ENCODE measurements around the gene LRMDA. TPM values are rescaled to one million over a fixed set of nuclear protein-coding genes. Genes with fewer than 3 reads are reported as not detected.
A peak's percentile ranks its signal among the peaks of the same experiment; 100 is the strongest.

Gene LRMDA
- total and polyA plus RNA-seq, 2 of the 4 experiments (the other 2 are of a cell fraction): 0.07 TPM; not detected in 1

- H3K9ac ChIP-seq (ENCODE audit: low read depth, low read length): no peak overlapping the region
- H2BK120ac ChIP-seq (ENCODE audit: low read depth, low read length): no peak overlapping the region
- 0 out of 2 replicates have a peak, but pooled peaks cover 5% of the 10 kb centered on the region for H3K9me1 ChIP-seq (ENCODE audit: insufficient read depth, low read length)
- H4K91ac ChIP-seq (ENCODE audit: insufficient read depth, low read depth, low read length): no peak overlapping the region
- H3K14ac ChIP-seq (replicated peaks; ENCODE audit: low read depth, low read length): no peak overlapping the region
- H3K9me3 ChIP-seq (ENCODE audit: control insufficient read depth, insufficient read depth, low read length): no peaks in the 10 kb centered on the region
- dilution Hi-C loops (cut with HindIII; ENCODE audit: low sequenced_read_pairs, unreplicated experiment): no loop called here
- no peak overlapping the region for H3K27ac ChIP-seq (ENCODE audit: insufficient read depth, low read length)
- H3K4me1 ChIP-seq (ENCODE audit: control insufficient read depth, insufficient read depth, low read length): peaks cover 10% of the 10 kb centered on the region; the same call in 1 of the 2 replicates
- no peak overlapping the region for H3K4me3 ChIP-seq (ENCODE audit: insufficient read depth, low read depth, low read length)
- DNase-seq: no peak
- H2AK5ac ChIP-seq (ENCODE audit: low read depth, low read length): no peak overlapping the region
- intact Hi-C loops (cut with micrococcal nuclease): no loop called here
- no peak overlapping the region for H2BK20ac ChIP-seq (ENCODE audit: low read depth, low read length)
- H4K8ac ChIP-seq (ENCODE audit: low read depth in 2 of 2, low read length in 2 of 2): no peak overlapping the region
- no peak overlapping the region for H2BK5ac ChIP-seq (ENCODE audit: low read depth, low read length, poor library complexity, severe bottlenecking)
- H3K18ac ChIP-seq (ENCODE audit: low read depth, low read length): no peak overlapping the region; the same call in 1 of the 2 replicates
- ChIA-PET POLR2A (ENCODE audit: unreplicated experiment) (no interaction called here), CTCF (no interaction called here)
- no peaks in the 10 kb centered on the region for H4K20me1 ChIP-seq (ENCODE audit: insufficient read depth, low read length)
- no peaks in the 10 kb centered on the region for H3K36me3 ChIP-seq (ENCODE audit: control insufficient read depth, insufficient read depth, low read length)
- no peak overlapping the region for H3K56ac ChIP-seq (ENCODE audit: extremely low read depth, insufficient read depth, low read length)
- peaks cover 2% of the 10 kb centered on the region; the same call in 1 of the 2 replicates for H3K27me3 ChIP-seq (ENCODE audit: control insufficient read depth, insufficient read depth, low read length)
- BruUV-seq (replicated peaks): no TSS peak
- H2BK15ac ChIP-seq (ENCODE audit: low read depth, low read length): no peak overlapping the region
- ATAC-seq (ENCODE audit: low read depth): no peak
- no peak overlapping the region for H2AK9ac ChIP-seq (replicated peaks; ENCODE audit: low read depth, low read length, poor library complexity)
- in situ Hi-C loops (cut with MboI; ENCODE audit: low sequenced_read_pairs): no loop called here
- H3K79me1 ChIP-seq (ENCODE audit: low read depth in 1 of 2, low read length in 2 of 2): no peaks in the 10 kb centered on the region
- 87% methylated on average over 5 of the region's 10 CpGs; no CpG with 5 or more reads in 1 of the 2 experiments for WGBS, 2 experiments (ENCODE audit: extremely low coverage in 2 of 2, insufficient read length in 1 of 2)
- TF ChIP-seq, protein P1, sequence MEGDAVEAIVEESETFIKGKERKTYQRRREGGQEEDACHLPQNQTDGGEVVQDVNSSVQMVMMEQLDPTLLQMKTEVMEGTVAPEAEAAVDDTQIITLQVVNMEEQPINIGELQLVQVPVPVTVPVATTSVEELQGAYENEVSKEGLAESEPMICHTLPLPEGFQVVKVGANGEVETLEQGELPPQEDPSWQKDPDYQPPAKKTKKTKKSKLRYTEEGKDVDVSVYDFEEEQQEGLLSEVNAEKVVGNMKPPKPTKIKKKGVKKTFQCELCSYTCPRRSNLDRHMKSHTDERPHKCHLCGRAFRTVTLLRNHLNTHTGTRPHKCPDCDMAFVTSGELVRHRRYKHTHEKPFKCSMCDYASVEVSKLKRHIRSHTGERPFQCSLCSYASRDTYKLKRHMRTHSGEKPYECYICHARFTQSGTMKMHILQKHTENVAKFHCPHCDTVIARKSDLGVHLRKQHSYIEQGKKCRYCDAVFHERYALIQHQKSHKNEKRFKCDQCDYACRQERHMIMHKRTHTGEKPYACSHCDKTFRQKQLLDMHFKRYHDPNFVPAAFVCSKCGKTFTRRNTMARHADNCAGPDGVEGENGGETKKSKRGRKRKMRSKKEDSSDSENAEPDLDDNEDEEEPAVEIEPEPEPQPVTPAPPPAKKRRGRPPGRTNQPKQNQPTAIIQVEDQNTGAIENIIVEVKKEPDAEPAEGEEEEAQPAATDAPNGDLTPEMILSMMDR (conservative IDR thresholded peaks at IDR 0.05; ENCODE audit: low read depth, low read length): no peak
- TF ChIP-seq MXI1 (IDR thresholded peaks at IDR 0.05; ENCODE audit: borderline replicate concordance, low read depth, low read length) (no peak), USF2 (IDR thresholded peaks at IDR 0.05; ENCODE audit: low read depth, low read length) (peak; percentile 30; the same call in 1 of the 2 replicates), RCOR1 (IDR thresholded peaks at IDR 0.05; ENCODE audit: insufficient replicate concordance, low read length) (no peak)
- no peak overlapping the region for H3K4ac ChIP-seq (ENCODE audit: low read depth, low read length)
- H3K23ac ChIP-seq (ENCODE audit: low read depth, low read length): no peak overlapping the region
- no peak overlapping the region for H4K5ac ChIP-seq (ENCODE audit: low read depth, low read length)
- no peak overlapping the region for H2AFZ ChIP-seq (replicated peaks; ENCODE audit: low read length, poor library complexity)
- no peak overlapping the region for H3K4me2 ChIP-seq (ENCODE audit: low read depth, low read length)
These were observed 33.3 kb downstream of the LRMDA start for GRCh38 chr10:75464478-75465449.

Data from IMR-90 (cell line).